ENCODE measurements around the gene MRNIP. TPM values are rescaled to one million over a fixed set of nuclear protein-coding genes. Genes with fewer than 3 reads are reported as not detected.

Gene MRNIP
- total RNA-seq, 1 experiment from 2014 or later: 20.2 TPM

- no peak overlapping the region for H3K27ac ChIP-seq (ENCODE audit: low read length)
- H3K4me3 ChIP-seq (ENCODE audit: low read length): no peak overlapping the region
- H3F3A ChIP-seq (ENCODE audit: low read length, unreplicated experiment): no peaks in the 10 kb centered on the region
- TF ChIP-seq EZH2 (IDR thresholded peaks at IDR 0.05; ENCODE audit: low read length, unreplicated experiment) (no peak), EZH2phosphoT487 (IDR thresholded peaks at IDR 0.05; ENCODE audit: borderline replicate concordance, low read length) (no peak), CTCF (conservative IDR thresholded peaks at IDR 0.05; ENCODE audit: low read depth, low read length) (no peak)
- no peaks in the 10 kb centered on the region for H3K9me3 ChIP-seq (ENCODE audit: low read length)
- no peaks in the 10 kb centered on the region for H4K20me1 ChIP-seq (ENCODE audit: low read length)
- H3K27me3 ChIP-seq (ENCODE audit: low read length): no peaks in the 10 kb centered on the region
- no peak overlapping the region for H3K9ac ChIP-seq (ENCODE audit: low read length)
- CTCF ChIA-PET: no interaction called here
- no TSS peak for BruUV-seq (replicated peaks)
- no peak overlapping the region for H2AFZ ChIP-seq (ENCODE audit: low read length)
- intact Hi-C loops (cut with micrococcal nuclease): no loop called here
- H3K79me2 ChIP-seq (ENCODE audit: low read length): no peaks in the 10 kb centered on the region
- no peak for ATAC-seq
- H3K4me1 ChIP-seq (ENCODE audit: insufficient read depth, low read length): no peaks in the 10 kb centered on the region
- H3K36me3 ChIP-seq (ENCODE audit: low read depth, low read length): peaks cover 42% of the 10 kb centered on the region
- DNase-seq: no peak
- no peaks in the 10 kb centered on the region for H3K9me2 ChIP-seq (replicated peaks; ENCODE audit: low read length)
- no peak overlapping the region for H3K4me2 ChIP-seq (ENCODE audit: low read length)
- POLR2A ChIA-PET (ENCODE audit: unreplicated experiment): no interaction called here
Measured at GRCh38 chr5:179887802-179888201, 29.2 kb upstream of the MRNIP start.

- no peaks in the 10 kb centered on the region for H3K9me2 ChIP-seq (replicated peaks; ENCODE audit: low read length)
- no TSS peak for BruUV-seq (replicated peaks)
Measured at GRCh38 chr5:179887095-179887494, 28.5 kb upstream of the MRNIP start.

More at GRCh38 chr5:179887095-179887494, 28.5 kb upstream of the MRNIP start:
- H3K36me3 ChIP-seq (ENCODE audit: low read depth, low read length): peaks cover 40% of the 10 kb centered on the region
- no peaks in the 10 kb centered on the region for H4K20me1 ChIP-seq (ENCODE audit: low read length)
- H3K27ac ChIP-seq (ENCODE audit: low read length): no peak overlapping the region
- no peaks in the 10 kb centered on the region for H3F3A ChIP-seq (ENCODE audit: low read length, unreplicated experiment)
- ATAC-seq: no peak
- no peaks in the 10 kb centered on the region for H3K4me1 ChIP-seq (ENCODE audit: insufficient read depth, low read length)
- ChIA-PET POLR2A (ENCODE audit: unreplicated experiment) (no interaction called here), CTCF (no interaction called here)
- H3K79me2 ChIP-seq (ENCODE audit: low read length): no peaks in the 10 kb centered on the region
- intact Hi-C loops (cut with micrococcal nuclease): no loop called here
- H3K4me3 ChIP-seq (ENCODE audit: low read length): no peak overlapping the region
- no peak overlapping the region for H3K9ac ChIP-seq (ENCODE audit: low read length)
- H3K9me3 ChIP-seq (ENCODE audit: low read length): no peaks in the 10 kb centered on the region
- H3K27me3 ChIP-seq (ENCODE audit: low read length): no peaks in the 10 kb centered on the region
- no peak overlapping the region for H3K4me2 ChIP-seq (ENCODE audit: low read length)
- no peak for DNase-seq
- H2AFZ ChIP-seq (ENCODE audit: low read length): no peak overlapping the region
- TF ChIP-seq EZH2 (IDR thresholded peaks at IDR 0.05; ENCODE audit: low read length, unreplicated experiment) (no peak), CTCF (conservative IDR thresholded peaks at IDR 0.05; ENCODE audit: low read depth, low read length) (no peak), EZH2phosphoT487 (IDR thresholded peaks at IDR 0.05; ENCODE audit: borderline replicate concordance, low read length) (no peak)
